Fibroblast of the aortic adventitia (primary cell): ENCODE measurements around the gene ABCC3. TPM values are rescaled to one million over a fixed set of nuclear protein-coding genes. Genes with fewer than 3 reads are reported as not detected.

Experiments
- DNase-seq: peaks from one replicate; pipeline ENCODE4 v3.0.0-alpha.2; 2010; ENCODE audit warnings: low read depth
- H3K4me3 ChIP-seq: 2 replicates; pipeline ENCODE4 v1.5.1; 2011; ENCODE audit warnings: low read depth, mild to moderate bottlenecking, control low read depth, low read length, moderate library complexity
- CTCF ChIP-seq: IDR thresholded peaks from 2 replicates; pipeline ENCODE4 v1.5.1; 2011; ENCODE audit warnings: mild to moderate bottlenecking, low read length, control low read depth, inconsistent platforms; ENCODE audit not compliant: insufficient read depth
- total RNA-seq: library from RNA; depleted of rRNA; stranded (reverse); fragments of >200 nt; gene quantifications from 2 replicates; pipeline ENCODE4 v1.2.3, GENCODE V29; 2012; ENCODE audit warnings: low replicate concordance

Gene ABCC3
- total RNA-seq, 1 donor = 12.5 TPM

- no peak overlapping the region for H3K4me3 ChIP-seq
- DNase-seq = no peak
- no peak for TF ChIP-seq CTCF
These were observed 22.4 kb upstream of the ABCC3 start for GRCh38 chr17:50612281-50612680.

GRCh38 chr17:50613007-50613992 lies 21.4 kb upstream of the ABCC3 start:
- no peak overlapping the region for H3K4me3 ChIP-seq
- TF ChIP-seq CTCF = no peak
- DNase-seq = peak; percentile 14

- no peak for TF ChIP-seq CTCF
- no peak for DNase-seq
- no peak overlapping the region for H3K4me3 ChIP-seq
These were observed 20.1 kb upstream of the ABCC3 start for GRCh38 chr17:50614471-50615051.

GRCh38 chr17:50615828-50616227 lies 18.9 kb upstream of the ABCC3 start:
- TF ChIP-seq CTCF = no peak
- DNase-seq = no peak
- H3K4me3 ChIP-seq = no peak overlapping the region

GRCh38 chr17:50618300-50618699 lies 16.4 kb upstream of the ABCC3 start:
- no peak for DNase-seq
- H3K4me3 ChIP-seq = no peak overlapping the region
- TF ChIP-seq CTCF = no peak

- H3K4me3 ChIP-seq = no peak overlapping the region
- TF ChIP-seq CTCF = no peak
- DNase-seq = no peak
These were observed 15.7 kb upstream of the ABCC3 start for GRCh38 chr17:50618941-50619340.
